ENCODE data around the gene DNAH9.

DNAH9 gene

GRCh38 chr17:11768981-11769380 lies 170.7 kb downstream of the DNAH9 start:
- no peak for DNase-seq

GRCh38 chr17:11772031-11772430 lies 173.8 kb downstream of the DNAH9 start:
- DNase-seq: no peak

GRCh38 chr17:11779892-11780291 lies 181.6 kb downstream of the DNAH9 start:
- DNase-seq: no peak

- no peak for DNase-seq
Measured at GRCh38 chr17:11780621-11781020, 182.4 kb downstream of the DNAH9 start.

- DNase-seq: no peak
Measured at GRCh38 chr17:11786711-11787438, 188.6 kb downstream of the DNAH9 start.

GRCh38 chr17:11795906-11796305 lies 197.6 kb downstream of the DNAH9 start:
- DNase-seq: no peak

GRCh38 chr17:11797803-11798202 lies 199.5 kb downstream of the DNAH9 start:
- DNase-seq: no peak

GRCh38 chr17:11803231-11803969 lies 205.1 kb downstream of the DNAH9 start:
- DNase-seq: no peak

- DNase-seq: no peak
Measured at GRCh38 chr17:11805138-11805537, 206.9 kb downstream of the DNAH9 start.

- DNase-seq: no peak
Measured at GRCh38 chr17:11805952-11806351, 207.7 kb downstream of the DNAH9 start.

GRCh38 chr17:11807606-11808005 lies 209.3 kb downstream of the DNAH9 start:
- no peak for DNase-seq

- no peak for DNase-seq
Measured at GRCh38 chr17:11813278-11813677, 215.0 kb downstream of the DNAH9 start.

- no peak for DNase-seq
Measured at GRCh38 chr17:11813871-11814270, 215.6 kb downstream of the DNAH9 start.

GRCh38 chr17:11814655-11815262 lies 216.5 kb downstream of the DNAH9 start:
- no peak for DNase-seq

GRCh38 chr17:11816409-11816808 lies 218.1 kb downstream of the DNAH9 start:
- DNase-seq: no peak

- no peak for DNase-seq
Measured at GRCh38 chr17:11823862-11824261, 225.6 kb downstream of the DNAH9 start.

- DNase-seq: no peak
Measured at GRCh38 chr17:11825572-11826209, 227.4 kb downstream of the DNAH9 start.

- no peak for DNase-seq
Measured at GRCh38 chr17:11832401-11833137, 234.3 kb downstream of the DNAH9 start.

- DNase-seq: no peak
Measured at GRCh38 chr17:11836508-11836907, 238.2 kb downstream of the DNAH9 start.

- DNase-seq: no peak
Measured at GRCh38 chr17:11840052-11840451, 241.8 kb downstream of the DNAH9 start.

- no peak for DNase-seq
Measured at GRCh38 chr17:11840831-11841230, 242.6 kb downstream of the DNAH9 start.

GRCh38 chr17:11848330-11848729 lies 250.1 kb downstream of the DNAH9 start:
- no peak for DNase-seq

- DNase-seq: no peak
Measured at GRCh38 chr17:11852231-11852630, 254.0 kb downstream of the DNAH9 start.

Measured in NCI-H748 treated with DMSO at 0.1 percent for 48 hours (cell line).